Prostate gland (tissue), 1 donor: ENCODE results near the gene CHAC2.

Source experiments
- POLR2A ChIP-seq: fragments of 450-650 bp; IDR thresholded peaks from one replicate; pipeline ENCODE4 v1.6.1; 2016; ENCODE audit warnings: antibody characterized with exemption, mild to moderate bottlenecking
- POLR2AphosphoS5 ChIP-seq: sonication (generic); formaldehyde crosslinking; IDR thresholded peaks from one replicate; pipeline ENCODE4 v1.6.1; 2017; ENCODE audit warnings: antibody characterized with exemption

DNA sequence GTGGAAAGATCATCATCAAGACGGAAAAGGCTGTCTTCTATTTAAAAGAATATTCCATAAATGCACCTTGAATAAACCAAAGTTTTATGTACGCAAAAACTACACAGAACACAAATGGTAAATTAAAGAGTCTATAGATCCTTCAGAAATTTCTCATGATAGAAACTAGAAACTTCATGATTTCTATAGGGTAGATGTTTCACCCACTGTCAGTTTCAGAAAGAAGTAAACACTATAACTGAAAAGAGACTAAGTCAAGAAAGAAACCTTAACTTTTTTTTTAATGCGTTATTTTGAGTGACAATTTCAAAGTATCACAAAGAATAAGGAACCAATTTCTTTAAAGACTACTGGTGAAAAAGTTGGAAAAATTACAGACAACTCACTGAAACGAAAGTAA is 41.9 kb upstream of the CHAC2 start:
- no peak for TF ChIP-seq POLR2AphosphoS5
- no peak for TF ChIP-seq POLR2A
